ENCODE measurements around the gene KCNG2. TPM values are rescaled to one million over a fixed set of nuclear protein-coding genes. Genes with fewer than 3 reads are reported as not detected.

The KCNG2 gene
- total and polyA plus RNA-seq, 10 of the 15 experiments (the other 5 are each of a cell fraction or from before 2014, with no cell fraction given), result 0.20 to 0.23 TPM; not detected in 8

DNA sequence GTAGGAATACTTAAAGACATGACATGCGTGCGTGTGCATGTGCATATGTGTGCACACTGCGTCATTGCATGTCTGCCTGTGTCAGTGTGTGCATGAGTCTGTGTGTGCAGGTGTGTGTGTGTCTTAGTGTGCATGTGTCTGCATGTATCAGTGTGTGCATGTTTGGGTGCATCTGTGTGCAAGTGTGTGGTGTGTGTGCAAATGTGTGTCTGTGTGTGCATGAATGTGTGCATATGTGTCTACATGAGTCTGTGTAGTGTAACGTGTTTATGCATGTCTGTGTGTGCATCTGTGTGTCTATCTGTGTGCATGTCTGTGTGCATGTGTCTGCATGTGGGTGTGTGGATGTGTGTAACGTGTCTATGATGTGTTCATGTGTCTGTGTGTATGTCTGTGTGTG lies 30.5 kb downstream of the KCNG2 start:
- Histone ChIP-seq H3K4me2 (ENCODE audit: control insufficient read depth, insufficient read depth) (no peak overlapping the region), H3K27ac (ENCODE audit: control insufficient read depth, insufficient read depth) (no peak overlapping the region), H3K36me3 (ENCODE audit: control insufficient read depth in 2 of 2, insufficient read depth in 2 of 2, low read length in 1 of 2) (no peaks in the 10 kb centered on the region), H3K4me3 (no peak overlapping the region), H3K9me3 (replicated peaks; ENCODE audit: control insufficient read depth, insufficient read depth, low read length) (no peaks in the 10 kb centered on the region; the same call in 2 of the 3 replicates), H3K9ac (ENCODE audit: control insufficient read depth, insufficient read depth, low read length) (no peak overlapping the region), H3K4me1 (ENCODE audit: control insufficient read depth, insufficient read depth, low read length) (no peaks in the 10 kb centered on the region), H4K20me1 (ENCODE audit: control insufficient read depth, insufficient read depth) (no peaks in the 10 kb centered on the region), H2AFZ (ENCODE audit: control insufficient read depth, low read depth, low read length) (no peak overlapping the region), H3K79me2 (ENCODE audit: control insufficient read depth, insufficient read depth, low read length) (no peaks in the 10 kb centered on the region), H3K27me3 (replicated peaks in 1 of 2; ENCODE audit: control insufficient read depth in 2 of 2, insufficient read depth in 2 of 2, low read length in 1 of 2) (no peaks in the 10 kb centered on the region)
- ChIA-PET POLR2A (no interaction called here), RAD21 (ENCODE audit: unreplicated experiment) (no interaction called here), CTCF (no interaction called here), SMC1A (ENCODE audit: uncharacterized antibody, unreplicated experiment) (no interaction called here)
- in situ Hi-C loops (cut with MboI), result no loop called here
- ATAC-seq (no peak), DNase-seq (ENCODE audit: low read depth, low spot score) (no peak), FAIRE-seq (no peak)
- TF ChIP-seq TCF12 (IDR thresholded peaks at IDR 0.05; ENCODE audit: low read depth, low read length) (no peak), SIX5 (IDR thresholded peaks at IDR 0.05; ENCODE audit: low read depth, low read length, severe bottlenecking) (no peak), POLR2AphosphoS2 (IDR thresholded peaks at IDR 0.05; ENCODE audit: low read depth, low read length) (no peak), RAD51 (IDR thresholded peaks at IDR 0.05) (no peak), SMAD1 (IDR thresholded peaks at IDR 0.05; ENCODE audit: low read depth, partially characterized antibody) (no peak)
- TF ChIP-seq, protein P1, sequence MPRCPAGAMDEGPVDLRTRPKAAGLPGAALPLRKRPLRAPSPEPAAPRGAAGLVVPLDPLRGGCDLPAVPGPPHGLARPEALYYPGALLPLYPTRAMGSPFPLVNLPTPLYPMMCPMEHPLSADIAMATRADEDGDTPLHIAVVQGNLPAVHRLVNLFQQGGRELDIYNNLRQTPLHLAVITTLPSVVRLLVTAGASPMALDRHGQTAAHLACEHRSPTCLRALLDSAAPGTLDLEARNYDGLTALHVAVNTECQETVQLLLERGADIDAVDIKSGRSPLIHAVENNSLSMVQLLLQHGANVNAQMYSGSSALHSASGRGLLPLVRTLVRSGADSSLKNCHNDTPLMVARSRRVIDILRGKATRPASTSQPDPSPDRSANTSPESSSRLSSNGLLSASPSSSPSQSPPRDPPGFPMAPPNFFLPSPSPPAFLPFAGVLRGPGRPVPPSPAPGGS (IDR thresholded peaks at IDR 0.05; ENCODE audit: borderline replicate concordance, insufficient read depth, low read depth, low read length, poor library complexity, severe bottlenecking), result peak; percentile 92
- 63% methylated on average over 5 of the region's 5 CpGs for WGBS (ENCODE audit: insufficient coverage, insufficient replicate concordance, low lambda C conversion rate, missing lambda C conversion rate)
- no TSS peak for BruUV-seq (replicated peaks)
- intact Hi-C loops (cut with micrococcal nuclease; ENCODE audit: unreplicated experiment), result no loop called here

All from GM12878 (cell line).